Measurements from ENCODE around the gene GRK6.

Gene GRK6

GRCh38 chr5:177429248-177430040 is 3.0 kb downstream of the GRK6 start:
- TF ChIP-seq PRDM10 (tag by site-specific recombination; IDR thresholded peaks at IDR 0.05) (no peak), ZBTB17 (tag by site-specific recombination; IDR thresholded peaks at IDR 0.05) (no peak), ZNF398 (tag by site-specific recombination; IDR thresholded peaks at IDR 0.05) (peak; percentile 90), EGR2 (tag by site-specific recombination; IDR thresholded peaks at IDR 0.05; ENCODE audit: low read depth) (peak; percentile 97), ZFHX2 (tag by site-specific recombination; conservative IDR thresholded peaks at IDR 0.05) (peak; percentile 95), SP2 (tag by site-specific recombination; IDR thresholded peaks at IDR 0.05) (0 out of 2 replicates have a peak, but pooled peaks have one; percentile 11), ZXDB (tag by site-specific recombination; IDR thresholded peaks at IDR 0.05) (no peak), KLF1 (tag by site-specific recombination; IDR thresholded peaks at IDR 0.05) (peak; percentile 72), ZNF664 (tag by site-specific recombination; IDR thresholded peaks at IDR 0.05) (no peak)
- Histone ChIP-seq H3K27ac (ENCODE audit: extremely low read depth, low read depth, low read length) (no peak overlapping the region), H3K4me3 (ENCODE audit: low read depth, low read length) (no peak overlapping the region), H3K4me1 (ENCODE audit: control insufficient read depth, insufficient read depth, low read length) (no peaks in the 10 kb centered on the region), H3K36me3 (ENCODE audit: control insufficient read depth in 2 of 2, insufficient read depth in 1 of 2, low read length in 2 of 2) (peaks cover 0 to 60% of the 10 kb centered on the region in 2 experiments; a peak in 1 of 3 replicates), H3K9me3 (ENCODE audit: control insufficient read depth, insufficient read depth, low read depth, low read length) (no peaks in the 10 kb centered on the region)
- POLR2A ChIA-PET = interaction anchor here (0.6 to 4.2 kb wide), 7 partner anchors 8 to 39 kb away, joined by 3 to 45 read pairs (median 7); no protein-coding TSS in a partner anchor
- CTCF ChIA-PET = interaction anchor here (0.7 to 4.3 kb wide), 5 partner anchors 13 to 40 kb away, joined by 3 to 29 read pairs (median 3); no protein-coding TSS in a partner anchor

- H3K36me3 ChIP-seq (ENCODE audit: control insufficient read depth in 2 of 2, insufficient read depth in 1 of 2, low read length in 2 of 2) = peaks cover 0 to 69% of the 10 kb centered on the region in 2 experiments; a peak in 1 of 3 replicates
- no peaks in the 10 kb centered on the region for H3K4me1 ChIP-seq (ENCODE audit: control insufficient read depth, insufficient read depth, low read length)
- no peak overlapping the region for H3K4me3 ChIP-seq (ENCODE audit: low read depth, low read length)
- TF ChIP-seq KLF17 (tag by site-specific recombination; IDR thresholded peaks at IDR 0.05) (no peak), ZNF600 (tag by site-specific recombination; IDR thresholded peaks at IDR 0.05) (peak; percentile 82; the same call in 1 of the 2 replicates)
- ChIA-PET CTCF (interaction anchor here (0.7 to 1.2 kb wide), 3 partner anchors 14 to 40 kb away, joined by 3 read pairs; no protein-coding TSS in a partner anchor), POLR2A (interaction anchor here (0.7 to 4.2 kb wide), 5 partner anchors 12 to 39 kb away, joined by 3 to 45 read pairs (median 7); no protein-coding TSS in a partner anchor)
- H3K27ac ChIP-seq (ENCODE audit: extremely low read depth, low read depth, low read length) = no peak overlapping the region
- H3K9me3 ChIP-seq (ENCODE audit: control insufficient read depth, insufficient read depth, low read depth, low read length) = no peaks in the 10 kb centered on the region
Observed at GRCh38 chr5:177430140-177430951, 3.9 kb downstream of the GRK6 start.

- H3K27ac ChIP-seq (ENCODE audit: extremely low read depth, low read depth, low read length) = no peak overlapping the region
- ChIA-PET POLR2A (interaction anchor here (3.7 to 3.9 kb wide), 2 partner anchors 11 to 15 kb away, joined by 10 to 17 read pairs; partner anchors contain the start of gene PRR7), CTCF (interaction anchor here (1.2 to 1.3 kb wide), 2 partner anchors 13 to 27 kb away, joined by 3 read pairs; no protein-coding TSS in a partner anchor)
- no peaks in the 10 kb centered on the region for H3K4me1 ChIP-seq (ENCODE audit: control insufficient read depth, insufficient read depth, low read length)
- H3K9me3 ChIP-seq (ENCODE audit: control insufficient read depth, insufficient read depth, low read depth, low read length) = no peaks in the 10 kb centered on the region
- TF ChIP-seq ZFP69B (tag by site-specific recombination; IDR thresholded peaks at IDR 0.05) (no peak), ZNF521 (tag by site-specific recombination; IDR thresholded peaks at IDR 0.05) (no peak), ZNF114 (tag by site-specific recombination; IDR thresholded peaks at IDR 0.05) (no peak)
- H3K36me3 ChIP-seq (ENCODE audit: control insufficient read depth in 2 of 2, insufficient read depth in 1 of 2, low read length in 2 of 2) = peaks cover 0 to 75% of the 10 kb centered on the region in 2 experiments; a peak in 1 of 3 replicates
- no peak overlapping the region for H3K4me3 ChIP-seq (ENCODE audit: low read depth, low read length)
Observed at GRCh38 chr5:177430972-177431316, 4.5 kb downstream of the GRK6 start.
